ENCODE measurements around the gene DYNC1H1. TPM values are rescaled to one million over a fixed set of nuclear protein-coding genes. Genes with fewer than 3 reads are reported as not detected.

Gene DYNC1H1
- total and polyA plus RNA-seq, 2 of the 13 experiments (the other 11 are each of a cell fraction or from before 2014, with no cell fraction given): 74.4 to 239 TPM

DNA sequence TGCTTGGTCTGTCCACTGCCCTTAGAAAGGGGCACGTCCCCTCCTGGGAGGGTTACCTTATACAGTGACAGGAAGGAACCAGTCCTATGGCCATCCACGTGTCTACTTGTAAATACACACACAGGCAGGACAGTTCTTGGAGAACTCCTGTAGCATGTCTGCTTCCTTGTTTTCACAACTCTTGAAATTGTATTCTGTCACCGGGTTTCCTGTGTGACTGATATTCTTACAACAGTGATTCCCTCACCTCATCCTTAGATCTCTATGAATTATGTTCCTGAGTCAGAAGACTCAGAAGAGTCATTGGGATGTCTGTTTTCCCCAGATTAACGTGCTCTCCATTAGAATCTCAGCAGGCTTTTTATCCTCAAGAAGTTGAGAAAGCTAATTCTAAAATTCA is 44.1 kb upstream of the DYNC1H1 start:
- BruUV-seq (replicated peaks): no TSS peak
- FAIRE-seq: no peak
- Histone ChIP-seq H3K4me1 (ENCODE audit: insufficient read depth, low read length) (no peaks in the 10 kb centered on the region), H3K9me3 (ENCODE audit: low read length) (no peaks in the 10 kb centered on the region), H3K9ac (ENCODE audit: insufficient read depth, low read depth, low read length) (no peak overlapping the region), H3K36me3 (replicated peaks in 1 of 2; ENCODE audit: control insufficient read depth in 1 of 2, insufficient read depth in 2 of 2, low read length in 2 of 2) (peaks cover 1 to 15% of the 10 kb centered on the region in 2 experiments; a peak in 3 of 5 replicates), H3K27ac (ENCODE audit: extremely low read length, insufficient read depth, low read length) (no peak overlapping the region), H3K4me2 (ENCODE audit: low read depth, low read length) (no peak overlapping the region), H2AFZ (ENCODE audit: low read length) (no peak overlapping the region), H4K20me1 (ENCODE audit: insufficient read depth, low read length) (no peaks in the 10 kb centered on the region), H3K27me3 (ENCODE audit: control insufficient read depth in 1 of 2, insufficient read depth in 2 of 2, low read length in 2 of 2) (no peaks in the 10 kb centered on the region), H3K79me2 (ENCODE audit: insufficient read depth, low read length) (no peaks in the 10 kb centered on the region), H3K4me3 (replicated peaks in 1 of 3; ENCODE audit: insufficient read depth in 1 of 3, low read depth in 2 of 3, low read length in 3 of 3) (no peak overlapping the region)
- ChIA-PET POLR2A (no interaction called here), CTCF (ENCODE audit: low intra/inter-chr PET ratio, low total read pairs) (no interaction called here)
- intact Hi-C loops (cut with micrococcal nuclease; ENCODE audit: unreplicated experiment): no loop called here
- 92% methylated on average over 4 of the region's 4 CpGs for WGBS (ENCODE audit: low lambda C conversion rate)
- in situ Hi-C loops (cut with HindIII; ENCODE audit: extremely low pct_ligation_motif_present, low pct_unique_long_range_greater_than_20kb): no loop called here
- TF ChIP-seq TBL1XR1 (IDR thresholded peaks at IDR 0.05; ENCODE audit: borderline replicate concordance, low read length, partially characterized antibody) (no peak), SIN3A (IDR thresholded peaks at IDR 0.05; ENCODE audit: borderline replicate concordance, low read depth, low read length) (no peak), HMGA1 (CRISPR knock-in tag; conservative IDR thresholded peaks at IDR 0.05) (no peak), ZNF335 (CRISPR knock-in tag; IDR thresholded peaks at IDR 0.05) (no peak), ZNF34 (CRISPR knock-in tag; IDR thresholded peaks at IDR 0.05; ENCODE audit: borderline replicate concordance) (no peak), ZNF564 (CRISPR knock-in tag; IDR thresholded peaks at IDR 0.05) (no peak), KDM6A (CRISPR knock-in tag; IDR thresholded peaks at IDR 0.05; ENCODE audit: low read depth) (no peak), ZNF713 (CRISPR knock-in tag; IDR thresholded peaks at IDR 0.05) (no peak)
- TF ChIP-seq, protein P1, sequence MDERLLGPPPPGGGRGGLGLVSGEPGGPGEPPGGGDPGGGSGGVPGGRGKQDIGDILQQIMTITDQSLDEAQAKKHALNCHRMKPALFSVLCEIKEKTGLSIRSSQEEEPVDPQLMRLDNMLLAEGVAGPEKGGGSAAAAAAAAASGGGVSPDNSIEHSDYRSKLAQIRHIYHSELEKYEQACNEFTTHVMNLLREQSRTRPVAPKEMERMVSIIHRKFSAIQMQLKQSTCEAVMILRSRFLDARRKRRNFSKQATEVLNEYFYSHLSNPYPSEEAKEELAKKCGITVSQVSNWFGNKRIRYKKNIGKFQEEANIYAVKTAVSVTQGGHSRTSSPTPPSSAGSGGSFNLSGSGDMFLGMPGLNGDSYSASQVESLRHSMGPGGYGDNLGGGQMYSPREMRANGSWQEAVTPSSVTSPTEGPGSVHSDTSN (CRISPR knock-in tag; IDR thresholded peaks at IDR 0.05): no peak
- TF ChIP-seq, protein P2, sequence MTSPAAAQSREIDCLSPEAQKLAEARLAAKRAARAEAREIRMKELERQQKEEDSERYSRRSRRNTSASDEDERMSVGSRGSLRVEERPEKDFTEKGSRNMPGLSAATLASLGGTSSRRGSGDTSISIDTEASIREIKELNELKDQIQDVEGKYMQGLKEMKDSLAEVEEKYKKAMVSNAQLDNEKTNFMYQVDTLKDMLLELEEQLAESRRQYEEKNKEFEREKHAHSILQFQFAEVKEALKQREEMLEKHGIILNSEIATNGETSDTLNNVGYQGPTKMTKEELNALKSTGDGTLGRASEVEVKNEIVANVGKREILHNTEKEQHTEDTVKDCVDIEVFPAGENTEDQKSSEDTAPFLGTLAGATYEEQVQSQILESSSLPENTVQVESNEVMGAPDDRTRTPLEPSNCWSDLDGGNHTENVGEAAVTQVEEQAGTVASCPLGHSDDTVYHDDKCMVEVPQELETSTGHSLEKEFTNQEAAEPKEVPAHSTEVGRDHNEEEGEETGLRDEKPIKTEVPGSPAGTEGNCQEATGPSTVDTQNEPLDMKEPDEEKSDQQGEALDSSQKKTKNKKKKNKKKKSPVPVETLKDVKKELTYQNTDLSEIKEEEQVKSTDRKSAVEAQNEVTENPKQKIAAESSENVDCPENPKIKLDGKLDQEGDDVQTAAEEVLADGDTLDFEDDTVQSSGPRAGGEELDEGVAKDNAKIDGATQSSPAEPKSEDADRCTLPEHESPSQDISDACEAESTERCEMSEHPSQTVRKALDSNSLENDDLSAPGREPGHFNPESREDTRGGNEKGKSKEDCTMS (CRISPR knock-in tag; conservative IDR thresholded peaks at IDR 0.05): no peak
- TF ChIP-seq, protein P3, sequence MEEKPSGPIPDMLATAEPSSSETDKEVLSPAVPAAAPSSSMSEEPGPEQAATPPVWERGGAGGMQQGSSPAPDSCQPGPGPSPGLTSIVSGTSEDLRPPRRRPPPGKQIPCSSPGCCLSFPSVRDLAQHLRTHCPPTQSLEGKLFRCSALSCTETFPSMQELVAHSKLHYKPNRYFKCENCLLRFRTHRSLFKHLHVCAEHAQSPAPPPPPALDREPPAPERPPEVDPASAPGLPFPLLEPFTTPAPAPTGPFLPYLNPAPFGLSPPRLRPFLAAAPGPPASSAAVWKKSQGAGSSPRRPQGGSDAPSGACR (CRISPR knock-in tag; IDR thresholded peaks at IDR 0.05): no peak
- DNase-seq (ENCODE audit: low spot score): no peak
- ATAC-seq: no peak
